Coronary artery (tissue), 2 donors: ENCODE measurements around the gene POFUT2.

Experiments used
- DNase-seq: peaks from one replicate; pipeline ENCODE4 v3.0.0-alpha.2; 2017; ENCODE audit warnings: low spot score
- H3K27ac ChIP-seq, 2 donors: fragments of 200-600 bp; sonication (generic); one replicate each; pipeline ENCODE4 v1.5.1; 2016 to 2019
- H3K4me3 ChIP-seq: fragments of 200-600 bp; sonication (generic); 2 replicates; pipeline ENCODE4 v1.5.1; 2016; ENCODE audit warnings: mild to moderate bottlenecking, moderate library complexity
- CTCF ChIP-seq: fragments of 200-600 bp; sonication (generic); IDR thresholded peaks from one replicate; pipeline ENCODE4 v1.5.1; 2019; ENCODE audit warnings: antibody characterized with exemption

POFUT2 gene

GRCh38 chr21:45280178-45280821 is 7.4 kb downstream of the POFUT2 start:
- Histone ChIP-seq H3K27ac (no peak overlapping the region), H3K4me3 (no peak overlapping the region)
- DNase-seq, result peak; percentile 56
- TF ChIP-seq CTCF, result no peak

GRCh38 chr21:45279446-45280177 is 8.1 kb downstream of the POFUT2 start:
- no peak for TF ChIP-seq CTCF
- peak; percentile 50 for DNase-seq
- H3K27ac ChIP-seq, result no peak overlapping the region
- H3K4me3 ChIP-seq, result no peak overlapping the region

GRCh38 chr21:45278156-45278911 is 9.4 kb downstream of the POFUT2 start:
- Histone ChIP-seq H3K27ac (no peak overlapping the region), H3K4me3 (no peak overlapping the region)
- TF ChIP-seq CTCF, result no peak
- peak; percentile 47 for DNase-seq

- no peak overlapping the region for H3K4me3 ChIP-seq
- H3K27ac ChIP-seq, result no peak overlapping the region
- TF ChIP-seq CTCF, result no peak
- DNase-seq, result peak; percentile 71
Measured at GRCh38 chr21:45277101-45278045, 10.3 kb downstream of the POFUT2 start.

- TF ChIP-seq CTCF, result no peak
- Histone ChIP-seq H3K27ac (no peak overlapping the region), H3K4me3 (no peak overlapping the region)
- peak; percentile 70 for DNase-seq
Measured at GRCh38 chr21:45276596-45276995, 11.1 kb downstream of the POFUT2 start.

GRCh38 chr21:45270306-45270821 is 17.3 kb downstream of the POFUT2 start:
- H3K27ac ChIP-seq, result no peak overlapping the region
- no peak for TF ChIP-seq CTCF
- H3K4me3 ChIP-seq, result no peak overlapping the region
- peak; percentile 54 for DNase-seq
